GM23338 (cell line): ENCODE results near the gene SLC66A2.

Experiments
- CREB1 ChIP-seq: fragments of 250-450 bp; sonication (Bioruptor Pico); IDR thresholded peaks from 2 replicates; pipeline ENCODE4 v1.5.0; 2020; ENCODE audit warnings: low read depth, mild to moderate bottlenecking, moderate library complexity
- CTCF ChIP-seq, 2 experiments: fragments of 200-600 bp in 1 of 2; sonication (generic) in 1 of 2; conservative IDR thresholded peaks; 2 replicates each; pipeline versions ENCODE4 v1.5.1 to v1.6.1; 2016 to 2017; ENCODE audit warnings: antibody characterized with exemption in 2 of 2, low read depth in 2 of 2, mild to moderate bottlenecking in 2 of 2, moderate library complexity in 1 of 2
- ETS1 ChIP-seq: IDR thresholded peaks from 2 replicates; pipeline ENCODE4 v1.6.1; 2016; ENCODE audit warnings: antibody characterized with exemption
- EZH2 ChIP-seq: fragments of 200-600 bp; sonication (generic); IDR thresholded peaks from one replicate; pipeline ENCODE4 v1.8.0; 2017; ENCODE audit warnings: antibody characterized with exemption, mild to moderate bottlenecking, low read depth; ENCODE audit not compliant: unreplicated experiment
- EZH2phosphoT487 ChIP-seq: fragments of 200-600 bp; sonication (generic); IDR thresholded peaks from one replicate; pipeline ENCODE4 v1.8.1; 2018; ENCODE audit warnings: antibody characterized with exemption; ENCODE audit not compliant: unreplicated experiment
- JUNB ChIP-seq: IDR thresholded peaks from one replicate; pipeline ENCODE4 v1.6.1; 2016; ENCODE audit warnings: antibody characterized with exemption; ENCODE audit not compliant: unreplicated experiment
- POLR2AphosphoS5 ChIP-seq: IDR thresholded peaks from 2 replicates; pipeline ENCODE4 v1.6.1; 2016; ENCODE audit warnings: antibody characterized with exemption, low read depth
- REST ChIP-seq: IDR thresholded peaks from one replicate; pipeline ENCODE4 v1.6.1; 2018; ENCODE audit warnings: antibody characterized with exemption; ENCODE audit not compliant: unreplicated experiment
- ZNF331 ChIP-seq: fragments of 250-450 bp; sonication (Bioruptor Pico); IDR thresholded peaks from 2 replicates; pipeline ENCODE4 v1.5.0; 2020; ENCODE audit warnings: low read depth, mild to moderate bottlenecking, moderate library complexity

- TF ChIP-seq CTCF (conservative IDR thresholded peaks at IDR 0.05; ENCODE audit: low read depth in 2 of 2) (no peak), POLR2AphosphoS5 (no peak), JUNB (no peak), EZH2 (no peak), ZNF331 (CRISPR knock-in tag) (no peak), REST (no peak), CREB1 (CRISPR knock-in tag) (no peak), ETS1 (no peak), EZH2phosphoT487 (no peak)
Observed at GRCh38 chr18:79986726-79987125, 35.3 kb upstream of the SLC66A2 start.
